GM21723 (cell line): ENCODE data around the gene BBS10.
"Not testable (repeated sequence)": the region's sequence is repeated elsewhere in the genome, so short reads cannot be mapped to it uniquely, and the experiment has no call there.

ENCODE experiments used
- ATAC-seq: cut with Tn5 transposase; IDR thresholded peaks from one replicate; pipeline ENCODE4 v1.9.1; 2021; ENCODE audit warnings: mild to moderate bottlenecking, moderate library complexity; ENCODE audit not compliant: unreplicated experiment

The BBS10 gene

GRCh38 chr12:76348079-76348901, at the start of gene BBS10:
TSS of gene BBS10 (minus strand) at chr12:76348415. CDS start at chr12:76348358, 57 bp downstream.
- ATAC-seq, result peak; percentile 97

- no peak for ATAC-seq
These were observed 43.2 kb upstream of the BBS10 start for GRCh38 chr12:76391461-76391860.

GRCh38 chr12:76387614-76388013, 39.4 kb upstream of the BBS10 start:
- no peak for ATAC-seq

- ATAC-seq, result no peak
These were observed 36.3 kb upstream of the BBS10 start for GRCh38 chr12:76384560-76384959.

DNA sequence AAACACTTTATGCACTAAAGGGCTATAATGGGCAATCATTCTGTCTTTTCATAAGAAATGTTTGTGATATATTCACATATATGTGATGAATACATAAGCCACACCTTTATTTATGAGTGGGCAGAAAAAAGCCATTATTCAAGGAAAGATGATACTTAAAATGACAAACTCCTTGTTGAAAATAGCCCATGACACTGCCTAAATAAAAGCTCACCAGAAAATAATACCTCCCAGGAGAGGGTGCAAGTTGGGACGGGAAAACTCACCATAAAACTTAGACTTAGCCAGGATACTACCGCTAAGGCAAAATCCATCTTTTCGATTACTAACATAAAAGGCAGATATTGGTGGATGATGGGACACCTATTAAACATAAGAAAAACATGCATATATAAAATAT, 35.8 kb upstream of the BBS10 start:
- ATAC-seq, result no peak

GRCh38 chr12:76379261-76379660, 31.0 kb upstream of the BBS10 start:
- ATAC-seq, result no peak

DNA sequence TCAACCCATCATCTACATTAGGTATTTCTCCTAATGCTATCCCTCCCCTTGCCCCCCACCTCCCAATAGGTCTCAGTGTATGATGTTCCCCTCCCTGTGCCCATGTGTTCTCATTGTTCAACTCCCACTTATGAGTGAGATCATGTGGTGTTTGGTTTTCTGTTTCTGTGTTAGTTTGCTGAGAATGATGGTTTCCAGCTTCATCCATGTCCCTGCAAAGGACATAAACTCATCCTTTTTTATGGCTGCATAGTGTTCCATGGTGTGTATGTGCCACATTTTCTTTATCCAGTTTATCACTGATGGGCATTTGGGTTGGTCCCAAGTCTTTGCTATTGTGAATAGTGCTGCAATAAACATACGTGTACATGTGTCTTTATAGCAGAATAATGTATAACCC, 28.7 kb upstream of the BBS10 start:
- not testable (repeated sequence) for ATAC-seq

DNA sequence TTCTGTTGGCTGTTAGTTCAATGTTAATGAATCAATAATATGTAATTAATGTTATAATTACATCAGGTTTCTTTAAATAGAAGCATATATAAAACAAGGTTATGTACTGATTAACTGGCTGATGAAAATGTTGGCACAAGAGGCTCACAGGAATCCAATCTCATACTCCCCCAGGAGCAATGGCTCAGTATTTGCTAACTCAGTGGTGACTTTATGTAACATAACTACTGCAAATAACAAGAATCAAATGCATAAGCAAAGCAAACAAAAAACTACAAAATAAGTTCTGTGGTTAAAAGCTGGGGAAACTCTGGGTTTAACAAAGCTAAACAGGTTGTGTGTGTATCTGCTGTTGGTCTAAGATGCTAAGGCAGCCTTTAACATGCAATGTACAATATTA, 27.7 kb upstream of the BBS10 start:
- ATAC-seq, result no peak

DNA sequence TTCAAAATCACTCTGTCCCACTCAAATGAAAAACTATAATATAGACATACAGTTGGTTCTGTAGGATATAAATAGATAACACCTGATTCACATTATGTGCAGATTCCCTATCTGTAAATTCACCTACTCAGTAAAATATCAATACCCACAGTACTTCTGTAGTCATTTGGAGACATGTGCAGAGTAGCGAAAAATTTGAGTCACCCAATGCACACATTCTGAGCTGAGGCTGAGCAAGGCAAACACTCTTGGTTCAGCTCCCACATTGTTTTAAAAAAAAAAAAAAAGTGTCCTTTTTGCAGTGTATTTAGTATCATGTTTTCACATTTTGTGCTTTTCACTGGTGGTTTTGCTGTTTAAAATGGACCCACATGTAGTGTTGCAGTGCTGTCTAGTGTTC, 27.3 kb upstream of the BBS10 start:
- no peak for ATAC-seq

GRCh38 chr12:76374386-76375020, 26.3 kb upstream of the BBS10 start:
- ATAC-seq, result no peak

GRCh38 chr12:76368230-76368629, 20.0 kb upstream of the BBS10 start:
- ATAC-seq, result no peak

DNA sequence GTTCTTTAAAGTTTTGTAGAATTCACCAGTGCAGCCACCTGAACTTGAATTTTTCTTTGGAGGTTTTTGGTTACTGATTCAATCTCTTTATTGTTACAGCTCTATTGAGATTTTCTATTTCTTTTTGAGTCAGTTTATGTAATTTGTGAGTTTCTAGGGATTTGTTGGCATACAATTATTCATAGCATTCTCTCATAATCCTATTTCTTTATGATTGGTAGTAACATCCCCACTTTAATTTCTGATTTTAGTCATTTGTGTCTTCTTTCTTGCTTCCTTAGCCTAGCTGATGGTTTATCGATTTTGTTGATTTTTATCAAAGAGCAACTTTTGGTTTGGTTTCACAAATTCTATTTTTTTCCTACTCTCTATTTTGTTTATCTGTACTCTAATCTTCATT, 17.9 kb upstream of the BBS10 start:
- ATAC-seq, result no peak

GRCh38 chr12:76364131-76364530, 15.9 kb upstream of the BBS10 start:
- ATAC-seq, result not testable (repeated sequence)

DNA sequence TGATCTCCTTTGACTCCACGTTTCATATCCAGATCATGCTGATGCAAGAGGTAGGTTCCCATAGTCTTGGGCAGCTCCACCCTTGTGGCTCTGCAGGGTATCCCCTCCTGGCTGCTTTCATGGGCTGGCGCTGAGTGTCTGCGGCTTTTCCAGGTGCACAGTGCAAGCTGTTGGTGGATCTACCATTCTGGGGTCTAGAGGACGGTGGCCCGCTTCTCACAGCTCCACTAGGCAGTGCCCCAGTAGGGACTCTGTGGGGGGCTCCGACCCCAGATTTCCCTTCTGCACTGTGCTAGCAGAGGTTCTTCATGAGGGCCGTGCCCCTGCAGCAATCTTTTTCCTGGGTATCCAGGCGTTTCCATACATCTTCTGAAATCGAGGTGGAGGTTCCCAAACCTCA, 12.1 kb upstream of the BBS10 start:
- ATAC-seq, result no peak

GRCh38 chr12:76356071-76356470, 7.9 kb upstream of the BBS10 start:
- no peak for ATAC-seq

DNA sequence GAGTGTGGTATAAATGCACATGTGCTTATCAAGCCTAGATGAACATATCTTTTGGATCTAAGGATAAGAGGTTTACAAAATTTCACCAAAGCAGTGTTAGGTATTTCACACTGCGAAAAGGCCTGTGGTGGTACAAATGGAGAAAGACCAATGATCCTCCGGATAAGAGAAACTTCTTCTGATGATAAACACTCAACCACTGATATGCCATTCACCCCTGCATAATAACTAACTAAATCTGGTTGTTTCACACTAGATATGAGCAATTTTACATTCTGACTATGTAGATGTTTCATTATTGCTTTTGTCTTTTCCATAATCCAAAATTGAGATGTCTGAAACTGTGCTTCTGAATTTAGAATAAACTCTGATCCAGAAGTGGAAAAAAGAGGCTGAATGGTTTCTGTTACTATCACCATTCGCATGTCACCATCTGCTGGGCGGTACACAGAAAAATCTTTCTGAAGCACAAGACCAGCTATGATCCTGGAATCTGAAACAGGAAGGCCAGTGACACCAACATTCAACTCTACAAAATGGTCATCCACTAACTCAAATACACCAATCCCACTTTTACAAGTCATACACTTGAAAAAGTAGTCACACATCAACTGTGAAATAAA, 1.3 kb downstream of the BBS10 start:
- ATAC-seq, result peak; percentile 38

DNA sequence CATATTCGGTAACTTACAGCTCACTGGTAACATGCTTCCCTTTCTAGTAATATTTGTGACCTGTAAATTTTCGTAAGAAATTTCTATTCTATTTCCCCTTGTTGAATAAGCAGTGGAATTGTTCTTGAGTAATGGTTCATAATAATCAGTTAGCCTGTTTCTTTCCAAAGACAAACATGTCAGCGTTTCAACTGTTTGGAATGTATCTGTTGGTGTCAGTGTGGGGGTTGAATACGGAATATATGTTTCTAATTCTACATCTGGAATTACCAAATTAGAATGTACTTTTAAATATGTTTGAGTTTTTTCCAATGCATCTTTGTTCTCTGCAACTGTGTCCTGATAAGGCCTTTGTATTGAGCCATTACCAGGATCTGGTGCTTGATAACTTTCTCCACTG, 2.0 kb downstream of the BBS10 start:
- no peak for ATAC-seq

GRCh38 chr12:76345569-76345968, 2.6 kb downstream of the BBS10 start:
- no peak for ATAC-seq

- ATAC-seq, result no peak
These were observed 6.7 kb downstream of the BBS10 start for GRCh38 chr12:76341436-76342030.

- ATAC-seq, result no peak
These were observed 7.4 kb downstream of the BBS10 start for GRCh38 chr12:76340680-76341435.

GRCh38 chr12:76337583-76337982, 10.6 kb downstream of the BBS10 start:
- no peak for ATAC-seq
